Cardiac muscle cell (in vitro differentiated cells and primary cell): ENCODE data around the gene SLIT1. TPM values are rescaled to one million over a fixed set of nuclear protein-coding genes. Genes with fewer than 3 reads are reported as not detected.
"Not testable (repeated sequence)": the region's sequence is repeated elsewhere in the genome, so short reads cannot be mapped to it uniquely, and the experiment has no call there.

Source experiments
- DNase-seq, 2 donors: peaks; one replicate each; pipeline versions ENCODE4 v3.0.0 to v3.0.0-alpha.2; 2010 to 2017; ENCODE audit warnings: low read depth in 1 of 2, low spot score in 1 of 2
- H3K27ac ChIP-seq: fragments of 200-600 bp; sonication (generic); 2 replicates; pipeline ENCODE4 v1.5.1; 2016
- H3K27me3 ChIP-seq: fragments of 200-600 bp; sonication (generic); 2 replicates; pipeline ENCODE4 v1.6.0; 2016; ENCODE audit warnings: control low read depth
- H3K36me3 ChIP-seq: fragments of 200-600 bp; sonication (generic); 2 replicates; pipeline ENCODE4 v1.5.1; 2016; ENCODE audit warnings: control low read depth
- H3K4me1 ChIP-seq: fragments of 200-600 bp; sonication (generic); 2 replicates; pipeline ENCODE4 v1.8.1; 2017; ENCODE audit warnings: low read depth, mild to moderate bottlenecking, mixed run types
- H3K4me3 ChIP-seq: fragments of 200-600 bp; sonication (generic); 2 replicates; pipeline ENCODE4 v1.5.1; 2016; ENCODE audit warnings: mild to moderate bottlenecking
- H3K9me3 ChIP-seq: fragments of 200-600 bp; sonication (generic); 2 replicates; pipeline ENCODE4 v1.5.1; 2017; ENCODE audit warnings: low read depth, mild to moderate bottlenecking, control low read depth
- CTCF ChIP-seq: IDR thresholded peaks from 2 replicates; pipeline ENCODE4 v1.5.1; 2012; ENCODE audit warnings: low read depth, mild to moderate bottlenecking, low read length
- polyA plus RNA-seq: library from polyadenylated mRNA; unstranded; fragments of >200 nt; fragmentation: Nextera tagmentation; extraction: Ambion mirVana; gene quantifications from 2 replicates; pipeline ENCODE4 v1.2.1, GENCODE V29; 2016
- total RNA-seq: library from RNA; depleted of rRNA; stranded (reverse); fragments of >200 nt; gene quantifications from 2 replicates; pipeline ENCODE4 v1.2.3, GENCODE V29; 2016

The SLIT1 gene
- total and polyA plus RNA-seq, 2 experiments from 2014 or later, result 3.3 to 11.0 TPM

DNA sequence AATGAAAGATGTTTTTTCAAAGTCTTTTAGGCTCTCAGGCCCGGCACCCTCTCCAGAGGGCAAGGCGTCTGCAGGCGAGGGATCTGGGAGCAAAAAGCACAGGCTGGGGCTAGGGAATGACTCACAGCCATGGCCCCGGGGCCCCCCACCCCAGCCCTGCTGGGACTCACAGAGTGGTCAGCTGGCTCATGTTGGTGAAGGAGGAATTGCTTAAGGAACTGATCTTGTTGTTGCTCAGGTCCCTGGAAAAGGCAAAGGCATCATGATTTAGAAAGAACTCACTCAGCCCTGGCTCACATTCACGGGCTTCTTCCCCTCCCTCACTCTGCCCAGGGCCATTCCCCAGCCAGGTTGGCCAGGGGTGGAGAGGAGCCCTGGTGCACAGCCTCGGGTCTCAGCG lies 151.5 kb downstream of the SLIT1 start:
- Histone ChIP-seq H3K4me1 (peaks cover 5% of the 10 kb centered on the region), H3K36me3 (no peaks in the 10 kb centered on the region), H3K27me3 (no peaks in the 10 kb centered on the region), H3K27ac (no peak overlapping the region), H3K4me3 (no peak overlapping the region), H3K9me3 (no peaks in the 10 kb centered on the region)
- DNase-seq, result no peak
- TF ChIP-seq CTCF, result no peak

DNA sequence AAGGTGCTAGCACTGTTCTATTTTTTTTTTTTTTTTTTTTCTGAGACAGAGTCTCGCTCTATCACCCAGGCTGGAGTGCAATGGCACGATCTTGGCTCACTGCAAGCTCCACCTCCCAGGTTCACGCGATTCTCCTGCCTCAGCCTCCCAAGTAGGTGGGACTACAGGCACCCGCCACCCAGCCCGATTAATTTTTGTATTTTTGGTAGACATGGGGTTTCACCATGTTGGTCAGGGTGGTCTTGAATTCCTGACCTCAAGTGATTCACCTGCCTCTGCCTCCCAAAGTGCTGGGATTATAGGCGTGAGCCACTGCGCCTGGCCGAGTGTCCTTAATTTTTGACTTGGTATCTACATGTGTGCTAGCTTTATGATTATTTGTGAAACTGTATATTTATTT lies 151.9 kb downstream of the SLIT1 start:
- not testable (repeated sequence) for DNase-seq, H3K4me3 ChIP-seq, H3K36me3 ChIP-seq, H3K9me3 ChIP-seq, H3K4me1 ChIP-seq, H3K27me3 ChIP-seq, H3K27ac ChIP-seq

DNA sequence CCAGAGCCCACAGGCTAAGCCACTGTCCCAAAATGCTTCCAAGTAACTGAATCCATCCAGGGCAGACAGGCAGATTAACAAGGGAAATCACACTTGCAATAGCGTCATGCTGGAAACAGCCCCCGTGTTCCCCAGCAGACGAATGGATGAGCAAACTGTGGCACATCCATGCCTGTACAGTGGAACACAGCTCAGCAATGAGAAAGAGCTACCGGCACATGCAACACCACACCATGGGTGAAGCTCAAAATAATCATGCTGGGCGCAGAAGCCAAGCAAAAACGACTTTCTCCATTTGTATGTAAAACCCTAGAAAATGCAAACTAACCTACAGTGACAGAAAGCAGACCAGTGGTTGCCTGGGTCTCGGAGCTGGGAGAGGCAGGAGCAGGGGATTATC lies 153.1 kb downstream of the SLIT1 start:
- TF ChIP-seq CTCF, result no peak

DNA sequence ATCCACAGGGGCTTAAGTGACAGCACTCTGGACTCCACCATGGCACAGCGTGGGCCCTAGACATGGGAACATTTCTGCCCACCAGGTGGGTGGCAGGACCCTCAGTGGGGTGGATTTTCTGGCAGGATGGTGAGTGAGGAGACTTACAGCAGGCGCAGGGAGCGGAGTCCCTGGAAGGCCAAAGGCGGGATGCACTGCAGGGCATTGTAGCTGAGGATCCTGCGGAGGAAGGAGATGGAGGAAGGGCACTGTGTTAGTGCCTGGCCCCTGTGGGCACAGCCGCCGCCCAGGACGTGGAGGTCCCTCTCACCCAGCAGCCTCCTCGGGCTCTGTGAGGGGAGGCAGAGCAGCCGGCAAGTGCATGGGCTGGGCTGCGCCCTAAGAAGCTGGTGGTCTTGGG lies 154.3 kb downstream of the SLIT1 start:
- Histone ChIP-seq H3K27me3 (no peaks in the 10 kb centered on the region), H3K4me1 (peaks cover 5% of the 10 kb centered on the region), H3K9me3 (no peaks in the 10 kb centered on the region), H3K36me3 (no peaks in the 10 kb centered on the region), H3K27ac (no peak overlapping the region), H3K4me3 (no peak overlapping the region)
- DNase-seq, result no peak
- no peak for TF ChIP-seq CTCF

More for the DNA sequence above, 153.1 kb downstream of the SLIT1 start:
- Histone ChIP-seq H3K27me3 (no peaks in the 10 kb centered on the region), H3K36me3 (no peaks in the 10 kb centered on the region), H3K27ac (no peak overlapping the region), H3K9me3 (no peaks in the 10 kb centered on the region), H3K4me3 (no peak overlapping the region), H3K4me1 (peaks cover 5% of the 10 kb centered on the region)
- no peak for DNase-seq

GRCh38 chr10:97030894-97031293 lies 154.9 kb downstream of the SLIT1 start:
- no peaks in the 10 kb centered on the region for H3K36me3 ChIP-seq
- H3K27me3 ChIP-seq, result no peaks in the 10 kb centered on the region
- no peak for DNase-seq
- peaks cover 5% of the 10 kb centered on the region for H3K4me1 ChIP-seq
- no peaks in the 10 kb centered on the region for H3K9me3 ChIP-seq
- no peak overlapping the region for H3K27ac ChIP-seq
- no peak overlapping the region for H3K4me3 ChIP-seq
- TF ChIP-seq CTCF, result no peak

- Histone ChIP-seq H3K4me3 (no peak overlapping the region), H3K4me1 (peaks cover 7% of the 10 kb centered on the region), H3K27ac (no peak overlapping the region), H3K9me3 (no peaks in the 10 kb centered on the region), H3K36me3 (no peaks in the 10 kb centered on the region), H3K27me3 (no peaks in the 10 kb centered on the region)
- DNase-seq, result no peak
- TF ChIP-seq CTCF, result no peak
Measured at GRCh38 chr10:97029271-97029670, 156.5 kb downstream of the SLIT1 start.
